Measurements from ENCODE around the gene NCOA1.
"Not testable (repeated sequence)": the region's sequence is repeated elsewhere in the genome, so short reads cannot be mapped to it uniquely, and the experiment has no call there.

NCOA1 gene

GRCh38 chr2:24539258-24539657 lies 48.2 kb downstream of the NCOA1 start:
- no peak for DNase-seq (ENCODE audit: low read depth)

- DNase-seq (ENCODE audit: low read depth): no peak
Measured at GRCh38 chr2:24540011-24540477, 49.0 kb downstream of the NCOA1 start.

GRCh38 chr2:24541621-24542020 lies 50.6 kb downstream of the NCOA1 start:
- no peak for DNase-seq (ENCODE audit: low read depth)

GRCh38 chr2:24542269-24542872 lies 51.3 kb downstream of the NCOA1 start:
- no peak for DNase-seq (ENCODE audit: low read depth)

- DNase-seq (ENCODE audit: low read depth): no peak
Measured at GRCh38 chr2:24543252-24543651, 52.2 kb downstream of the NCOA1 start.

- no peak for DNase-seq (ENCODE audit: low read depth)
Measured at GRCh38 chr2:24544456-24545115, 53.5 kb downstream of the NCOA1 start.

GRCh38 chr2:24546669-24547068 lies 55.6 kb downstream of the NCOA1 start:
- DNase-seq (ENCODE audit: low read depth): no peak

- no peak for DNase-seq (ENCODE audit: low read depth)
Measured at GRCh38 chr2:24548058-24548457, 57.0 kb downstream of the NCOA1 start.

GRCh38 chr2:24550301-24550700 lies 59.2 kb downstream of the NCOA1 start:
- not testable (repeated sequence) for DNase-seq (ENCODE audit: low read depth)

- DNase-seq (ENCODE audit: low read depth): no peak
Measured at GRCh38 chr2:24551016-24551415, 60.0 kb downstream of the NCOA1 start.

- no peak for DNase-seq (ENCODE audit: low read depth)
Measured at GRCh38 chr2:24552836-24553235, 61.8 kb downstream of the NCOA1 start.

GRCh38 chr2:24558781-24559472 lies 67.9 kb downstream of the NCOA1 start:
- no peak for DNase-seq (ENCODE audit: low read depth)

- peak; percentile 79 for DNase-seq (ENCODE audit: low read depth)
Measured at GRCh38 chr2:24559473-24560113, 68.5 kb downstream of the NCOA1 start.

GRCh38 chr2:24565537-24565936 lies 74.5 kb downstream of the NCOA1 start:
- no peak for DNase-seq (ENCODE audit: low read depth)

- DNase-seq (ENCODE audit: low read depth): no peak
Measured at GRCh38 chr2:24566209-24566608, 75.2 kb downstream of the NCOA1 start.

GRCh38 chr2:24566630-24567029 lies 75.6 kb downstream of the NCOA1 start:
- no peak for DNase-seq (ENCODE audit: low read depth)

GRCh38 chr2:24568551-24568950 lies 77.5 kb downstream of the NCOA1 start:
- no peak for DNase-seq (ENCODE audit: low read depth)

- DNase-seq (ENCODE audit: low read depth): not testable (repeated sequence)
Measured at GRCh38 chr2:24569565-24569964, 78.5 kb downstream of the NCOA1 start.

- DNase-seq (ENCODE audit: low read depth): no peak
Measured at GRCh38 chr2:24570225-24570624, 79.2 kb downstream of the NCOA1 start.

- no peak for DNase-seq (ENCODE audit: low read depth)
Measured at GRCh38 chr2:24571828-24572442, 80.9 kb downstream of the NCOA1 start.

- no peak for DNase-seq (ENCODE audit: low read depth)
Measured at GRCh38 chr2:24576146-24576545, 85.1 kb downstream of the NCOA1 start.

GRCh38 chr2:24576617-24577016 lies 85.6 kb downstream of the NCOA1 start:
- DNase-seq (ENCODE audit: low read depth): no peak
